NT2/D1 (cell line): ENCODE measurements around the gene GRM5.

ENCODE experiments used
- DNase-seq: peaks from one replicate; pipeline ENCODE4 v3.0.0-alpha.2; 2011; ENCODE audit warnings: low read depth, low spot score
- H3K27me3 ChIP-seq: 2 replicates; pipeline ENCODE4 v1.6.0; 2011; ENCODE audit warnings: mild to moderate bottlenecking; ENCODE audit not compliant: insufficient read length, insufficient read depth
- H3K36me3 ChIP-seq: 2 replicates; pipeline ENCODE4 v1.6.1; 2011; ENCODE audit warnings: mild to moderate bottlenecking, low read length, mixed read lengths; ENCODE audit not compliant: insufficient read depth, insufficient read length
- H3K4me1 ChIP-seq: 2 replicates; pipeline ENCODE4 v1.5.1; 2011; ENCODE audit not compliant: insufficient read depth, insufficient read length
- H3K4me3 ChIP-seq: 2 replicates; pipeline ENCODE4 v1.5.1; 2011; ENCODE audit warnings: low read depth; ENCODE audit not compliant: insufficient read length
- H3K9ac ChIP-seq: 2 replicates; pipeline ENCODE4 v1.6.0; 2011; ENCODE audit warnings: low read depth; ENCODE audit not compliant: insufficient read length
- H3K9me3 ChIP-seq: 2 replicates; pipeline ENCODE4 v1.5.1; 2011; ENCODE audit warnings: mild to moderate bottlenecking, low read length; ENCODE audit not compliant: insufficient read depth
- SUZ12 ChIP-seq: IDR thresholded peaks from 2 replicates; pipeline ENCODE4 v1.6.1; 2011; ENCODE audit not compliant: insufficient read length, insufficient read depth; ENCODE audit errors: extremely low read depth
- YY1 ChIP-seq: IDR thresholded peaks from 2 replicates; pipeline ENCODE4 v1.6.1; 2011; ENCODE audit not compliant: insufficient read length, insufficient read depth
- ZNF274 ChIP-seq: IDR thresholded peaks from 2 replicates; pipeline ENCODE4 v1.6.1; 2011; ENCODE audit warnings: mild to moderate bottlenecking, low read depth, low read length

The GRM5 gene

GRCh38 chr11:88744140-88744539 lies 321.6 kb downstream of the GRM5 start:
- Histone ChIP-seq H3K4me3 (no peak overlapping the region), H3K27me3 (no peaks in the 10 kb centered on the region), H3K4me1 (no peaks in the 10 kb centered on the region), H3K9me3 (no peaks in the 10 kb centered on the region), H3K9ac (no peak overlapping the region), H3K36me3 (no peaks in the 10 kb centered on the region)
- no peak for DNase-seq
- TF ChIP-seq ZNF274, result no peak
- TF ChIP-seq YY1, result no peak
- no peak for TF ChIP-seq SUZ12

GRCh38 chr11:88739524-88739923 lies 326.3 kb downstream of the GRM5 start:
- Histone ChIP-seq H3K4me3 (no peak overlapping the region), H3K9me3 (no peaks in the 10 kb centered on the region), H3K27me3 (no peaks in the 10 kb centered on the region), H3K36me3 (no peaks in the 10 kb centered on the region), H3K4me1 (no peaks in the 10 kb centered on the region), H3K9ac (no peak overlapping the region)
- DNase-seq, result no peak
- no peak for TF ChIP-seq SUZ12
- no peak for TF ChIP-seq YY1
- no peak for TF ChIP-seq ZNF274

- no peaks in the 10 kb centered on the region for H3K27me3 ChIP-seq
- no peak for DNase-seq
- H3K9ac ChIP-seq, result no peak overlapping the region
- no peaks in the 10 kb centered on the region for H3K4me1 ChIP-seq
- H3K9me3 ChIP-seq, result no peaks in the 10 kb centered on the region
- no peak overlapping the region for H3K4me3 ChIP-seq
- H3K36me3 ChIP-seq, result no peaks in the 10 kb centered on the region
- TF ChIP-seq YY1 (no peak), SUZ12 (no peak), ZNF274 (no peak)
Measured at GRCh38 chr11:88709567-88709966, 356.2 kb downstream of the GRM5 start.

GRCh38 chr11:88704485-88704884 lies 361.3 kb downstream of the GRM5 start:
- TF ChIP-seq SUZ12 (no peak), YY1 (no peak), ZNF274 (no peak)
- no peaks in the 10 kb centered on the region for H3K27me3 ChIP-seq
- H3K9ac ChIP-seq, result no peak overlapping the region
- no peaks in the 10 kb centered on the region for H3K9me3 ChIP-seq
- no peak for DNase-seq
- H3K4me1 ChIP-seq, result no peaks in the 10 kb centered on the region
- no peak overlapping the region for H3K4me3 ChIP-seq
- H3K36me3 ChIP-seq, result no peaks in the 10 kb centered on the region

GRCh38 chr11:88701816-88702215 lies 364.0 kb downstream of the GRM5 start:
- DNase-seq, result no peak
- H3K9me3 ChIP-seq, result no peaks in the 10 kb centered on the region
- no peaks in the 10 kb centered on the region for H3K36me3 ChIP-seq
- H3K9ac ChIP-seq, result no peak overlapping the region
- TF ChIP-seq SUZ12 (no peak), ZNF274 (no peak), YY1 (no peak)
- H3K27me3 ChIP-seq, result no peaks in the 10 kb centered on the region
- no peaks in the 10 kb centered on the region for H3K4me1 ChIP-seq
- no peak overlapping the region for H3K4me3 ChIP-seq

- no peaks in the 10 kb centered on the region for H3K4me1 ChIP-seq
- H3K9me3 ChIP-seq, result no peaks in the 10 kb centered on the region
- TF ChIP-seq SUZ12, result no peak
- no peak for TF ChIP-seq YY1
- no peak for TF ChIP-seq ZNF274
- H3K4me3 ChIP-seq, result no peak overlapping the region
- H3K9ac ChIP-seq, result no peak overlapping the region
- no peaks in the 10 kb centered on the region for H3K36me3 ChIP-seq
- DNase-seq, result no peak
- H3K27me3 ChIP-seq, result no peaks in the 10 kb centered on the region
Measured at GRCh38 chr11:88697139-88697538, 368.6 kb downstream of the GRM5 start.

- no peak for DNase-seq
- TF ChIP-seq YY1 (no peak), SUZ12 (no peak), ZNF274 (no peak)
Measured at GRCh38 chr11:88695689-88696414, 369.9 kb downstream of the GRM5 start.

More at GRCh38 chr11:88695689-88696414, 369.9 kb downstream of the GRM5 start:
- Histone ChIP-seq H3K4me3 (no peak overlapping the region), H3K9me3 (no peaks in the 10 kb centered on the region), H3K27me3 (no peaks in the 10 kb centered on the region), H3K36me3 (no peaks in the 10 kb centered on the region), H3K9ac (no peak overlapping the region), H3K4me1 (no peaks in the 10 kb centered on the region)
